HL-60 (cell line): ENCODE results near the gene KCNJ12.

ENCODE experiments used
- CTCF ChIP-seq: IDR thresholded peaks from one replicate; pipeline ENCODE4 v1.5.1; 2011; ENCODE audit warnings: low read length, control low read depth, inconsistent platforms; ENCODE audit not compliant: insufficient read depth
- POLR2AphosphoS5 ChIP-seq: IDR thresholded peaks from 2 replicates; pipeline ENCODE4 v1.6.1; 2012; ENCODE audit warnings: low read depth
- REST ChIP-seq: IDR thresholded peaks from 2 replicates; pipeline ENCODE4 v1.6.1; 2012; ENCODE audit warnings: low read depth; ENCODE audit not compliant: insufficient replicate concordance

- TF ChIP-seq CTCF, result no peak
- no peak for TF ChIP-seq POLR2AphosphoS5
- no peak for TF ChIP-seq REST
Measured at GRCh38 chr17:21375757-21376080, 438 bp upstream of the KCNJ12 start.
